GF-D8 (cell line): Measurements from ENCODE around the gene TKT.
"Not testable (repeated sequence)": the region's sequence is repeated elsewhere in the genome, so short reads cannot be mapped to it uniquely, and the experiment has no call there.

Experiments used
- DNase-seq: peaks from one replicate; lab custom pipeline; 2025; lab: John Stamatoyannopoulos, UW

Gene TKT

GRCh38 chr3:53255775-53256703 is at the start of gene TKT:
TKT (minus strand) TSS chr3:53256022; CDS start chr3:53255942, 80 bp downstream.
- peak; percentile 57 for DNase-seq

GRCh38 chr3:53303957-53304356 is 48.1 kb upstream of the TKT start:
- DNase-seq: no peak

DNA sequence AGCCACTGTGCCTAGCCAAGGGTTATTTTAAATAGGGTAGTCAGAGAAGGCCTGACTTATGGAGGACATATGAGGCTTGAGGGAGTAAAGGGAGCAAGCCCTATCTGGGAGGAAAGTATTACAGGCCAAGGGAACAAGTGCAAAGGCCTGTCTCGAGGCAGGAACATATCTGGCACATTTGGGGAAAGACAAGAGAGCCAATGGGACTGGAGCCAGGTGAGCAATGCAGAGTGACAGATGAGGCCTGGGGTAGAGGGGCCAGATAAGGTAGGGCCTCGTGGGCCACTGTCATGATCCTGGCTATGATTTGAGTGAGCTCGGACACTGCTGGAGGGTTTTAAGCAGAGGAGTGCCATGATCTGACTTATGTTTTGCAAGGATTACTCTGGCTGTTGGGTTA is 47.7 kb upstream of the TKT start:
- no peak for DNase-seq

- DNase-seq: no peak
Observed at GRCh38 chr3:53300826-53301225, 45.0 kb upstream of the TKT start.

- peak; percentile 16 for DNase-seq
Observed at GRCh38 chr3:53299611-53300023, 43.8 kb upstream of the TKT start.

GRCh38 chr3:53295410-53295809 is 39.6 kb upstream of the TKT start:
- no peak for DNase-seq

GRCh38 chr3:53293867-53294266 is 38.0 kb upstream of the TKT start:
- DNase-seq: no peak

DNA sequence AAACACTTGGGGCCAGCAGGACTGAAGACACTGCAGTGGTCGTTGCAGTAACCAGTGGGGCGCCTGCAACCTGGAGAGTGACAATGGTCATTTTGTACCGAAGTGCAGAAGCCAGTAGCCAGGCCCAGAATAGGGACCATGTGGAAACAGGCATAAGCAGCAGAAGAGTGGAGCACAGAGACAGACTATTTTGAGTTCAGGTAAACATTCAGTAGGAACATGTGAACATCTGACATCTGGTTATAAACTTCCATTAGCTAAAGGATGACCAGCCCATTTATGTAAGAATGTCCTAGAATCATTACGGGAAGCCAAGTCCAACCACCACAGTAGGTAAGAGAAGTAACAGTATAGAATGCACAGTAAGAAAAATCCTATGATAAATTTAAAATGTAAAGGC is 32.4 kb upstream of the TKT start:
- no peak for DNase-seq

DNA sequence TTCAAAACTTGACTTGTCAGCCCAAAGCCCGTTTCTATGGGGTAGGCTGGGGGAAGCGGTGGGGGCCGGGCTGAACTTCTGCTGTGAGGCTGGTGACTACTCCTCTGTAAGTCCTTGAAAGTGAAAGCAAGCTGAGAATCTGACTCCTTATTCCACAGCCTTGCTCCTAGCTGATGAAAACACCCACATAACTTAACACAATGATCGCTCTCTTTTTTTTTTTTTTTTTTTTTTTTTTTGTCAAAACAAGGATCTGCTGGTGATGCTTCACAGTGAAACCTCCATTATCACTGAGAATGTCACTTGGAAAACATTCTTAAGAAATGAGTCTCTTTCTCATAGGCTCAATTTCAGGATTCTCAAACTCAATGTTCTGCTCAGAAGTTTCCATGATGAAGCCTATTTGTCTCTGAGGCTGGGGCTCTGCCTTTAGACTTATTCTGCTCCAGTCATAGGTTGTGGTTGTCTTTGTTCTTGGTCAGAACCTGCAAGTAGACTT is 31.4 kb upstream of the TKT start:
- DNase-seq: no peak

DNA sequence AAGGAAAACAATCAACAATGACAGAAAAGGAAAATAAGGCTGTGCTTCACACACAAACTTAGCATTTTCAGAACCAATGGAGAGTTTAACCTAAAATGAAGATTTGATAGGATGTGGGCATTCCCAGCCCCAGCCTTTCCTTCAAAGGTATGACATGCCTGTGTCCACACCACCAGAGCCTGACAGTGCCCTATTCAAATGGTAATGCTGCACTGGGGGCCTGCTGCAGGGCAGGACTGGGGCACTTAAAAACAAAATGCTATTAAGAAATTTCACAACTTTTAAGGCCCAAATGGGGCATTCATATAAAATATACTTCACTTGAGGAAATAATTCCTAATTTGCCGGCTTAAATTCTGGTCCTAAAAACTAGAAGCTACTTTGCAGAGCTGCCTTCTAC is 30.9 kb upstream of the TKT start:
- DNase-seq: no peak

- no peak for DNase-seq
Observed at GRCh38 chr3:53282581-53282980, 26.8 kb upstream of the TKT start.

DNA sequence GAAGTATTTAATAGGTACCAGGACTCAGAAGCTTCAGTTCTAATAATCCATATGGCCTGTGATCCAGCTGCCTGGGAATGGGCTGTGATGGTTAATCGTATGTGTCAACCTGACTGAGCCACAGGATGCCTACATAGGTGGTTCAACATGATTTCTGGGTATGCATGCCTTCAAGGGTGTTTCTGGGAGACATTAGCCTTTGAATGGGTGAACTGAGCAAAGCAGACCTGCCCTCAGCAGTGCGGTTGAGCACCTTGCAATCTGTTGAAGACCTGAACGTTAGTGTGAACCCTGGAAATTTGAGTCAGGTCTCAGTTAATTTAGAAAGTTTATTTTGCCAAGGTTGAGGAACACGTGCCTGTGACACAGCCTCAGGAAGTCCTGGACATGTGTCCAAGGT is 22.8 kb upstream of the TKT start:
- DNase-seq: no peak

GRCh38 chr3:53274938-53275605 is 19.2 kb upstream of the TKT start:
- no peak for DNase-seq

DNA sequence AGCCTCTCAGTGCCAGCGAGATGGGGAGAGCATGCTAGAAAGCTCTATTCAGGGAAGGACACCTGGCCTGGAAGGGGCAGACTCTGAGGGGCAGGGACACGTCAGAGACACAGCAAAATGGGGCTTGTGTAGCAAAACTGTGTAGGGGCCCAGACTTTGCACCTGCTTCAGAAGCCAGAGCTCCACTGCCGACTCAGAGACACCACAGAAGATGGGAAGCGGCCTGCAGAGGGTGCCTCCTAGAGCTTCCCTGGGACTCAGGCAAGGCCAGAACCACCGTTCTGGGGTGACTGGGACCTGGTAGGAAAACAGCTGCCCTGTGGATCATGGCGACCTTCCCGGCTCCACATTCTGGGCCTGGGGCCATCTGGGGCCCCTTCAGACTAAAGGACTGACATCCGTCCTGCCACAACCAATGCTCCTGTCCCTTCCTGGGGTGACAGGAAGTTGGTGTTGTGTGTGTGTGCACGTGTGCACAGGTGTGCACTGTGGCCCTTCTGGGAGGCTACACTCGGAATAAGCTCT is 17.4 kb upstream of the TKT start:
- DNase-seq: no peak

DNA sequence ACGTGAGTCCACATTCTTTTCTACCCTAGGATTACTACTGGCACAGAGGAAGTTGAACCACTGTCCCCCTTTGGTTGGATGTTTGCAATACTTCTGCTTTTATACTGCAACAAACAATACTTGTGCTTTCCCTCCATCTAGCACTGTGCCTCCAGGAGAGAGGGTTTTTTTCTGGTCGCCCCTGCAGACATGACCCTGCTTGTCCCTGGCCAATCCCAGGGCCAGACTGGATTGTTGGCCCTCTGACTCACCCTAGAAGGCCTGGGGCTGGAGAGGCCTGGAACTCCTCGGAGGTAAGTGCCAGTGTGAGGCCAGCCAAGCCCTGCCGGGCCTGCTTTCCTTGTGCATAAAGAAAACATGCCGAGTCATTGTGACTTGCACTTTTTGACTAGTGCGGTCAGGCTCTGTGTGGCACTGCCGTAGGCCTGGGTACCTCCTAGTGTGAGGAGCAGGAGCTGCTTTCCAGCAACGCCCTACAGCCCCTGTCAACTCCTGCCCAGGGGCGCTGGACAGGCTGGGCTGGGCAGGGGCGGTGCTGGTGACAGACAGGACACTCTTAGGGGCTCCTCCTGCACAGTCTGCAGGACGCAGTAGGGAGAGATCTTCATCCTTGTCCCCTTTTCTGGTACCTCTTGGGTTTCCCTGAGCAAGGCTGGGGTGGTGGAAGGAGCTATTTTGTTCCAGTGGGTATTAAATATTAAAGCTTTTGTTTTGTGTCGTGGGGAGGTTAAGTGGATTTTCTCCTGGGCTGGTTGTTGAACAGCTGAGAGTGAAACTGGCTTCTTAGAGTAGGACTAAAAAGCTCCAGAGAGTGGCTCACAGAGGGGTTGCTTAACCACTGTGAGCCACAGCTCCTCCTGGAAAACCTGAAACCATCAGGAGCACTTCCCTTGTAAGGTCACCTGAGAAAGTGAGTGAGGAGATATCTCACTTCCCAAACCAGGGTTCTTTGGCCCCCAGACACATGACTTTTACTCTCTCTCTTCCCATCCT is 14.4 kb upstream of the TKT start:
- peak; percentile 94 for DNase-seq

DNA sequence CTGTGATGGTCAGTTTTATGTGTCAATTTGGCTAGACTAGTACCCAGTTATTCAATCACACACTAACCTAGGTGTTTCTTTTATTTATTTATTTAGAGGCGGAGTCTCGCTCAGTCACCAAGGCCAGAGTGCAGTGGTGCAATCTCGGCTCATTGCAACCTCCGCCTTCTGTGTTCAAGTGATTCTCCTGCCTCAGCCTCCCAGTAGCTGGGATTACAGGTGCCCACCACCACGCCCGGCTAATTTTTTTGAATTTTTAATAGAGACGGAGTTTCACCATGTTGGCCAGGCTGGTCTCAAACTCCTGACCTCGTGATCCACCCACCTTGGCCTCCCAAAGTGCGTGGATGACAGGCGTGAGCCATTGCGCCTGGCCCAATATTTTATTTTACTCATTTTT is 13.4 kb upstream of the TKT start:
- DNase-seq: not testable (repeated sequence)

GRCh38 chr3:53267766-53268165 is 11.9 kb upstream of the TKT start:
- no peak for DNase-seq

DNA sequence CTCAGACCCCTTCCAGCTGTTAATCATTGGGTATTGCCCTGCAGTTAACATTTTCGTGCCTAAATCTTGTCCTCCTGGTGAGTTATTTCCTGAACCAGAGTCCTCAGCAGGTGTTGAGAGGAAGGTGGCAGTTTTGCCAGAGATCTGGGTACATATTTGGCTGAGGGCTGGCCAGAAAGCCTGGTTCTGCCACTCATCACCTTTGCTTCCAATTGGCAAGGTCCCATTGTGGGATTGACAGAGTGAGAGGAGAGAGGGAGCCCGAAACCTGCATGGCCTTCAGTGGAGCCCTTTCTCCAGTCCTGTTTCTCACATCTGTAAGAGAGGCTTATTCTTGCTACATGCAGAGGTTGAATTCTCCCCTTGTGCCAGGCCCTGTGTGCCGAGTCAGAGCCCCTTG is 8.9 kb upstream of the TKT start:
- no peak for DNase-seq

- DNase-seq: no peak
Observed at GRCh38 chr3:53263907-53264306, 8.1 kb upstream of the TKT start.

- DNase-seq: no peak
Observed at GRCh38 chr3:53261712-53262111, 5.9 kb upstream of the TKT start.

- DNase-seq: no peak
Observed at GRCh38 chr3:53260286-53260785, 4.5 kb upstream of the TKT start.
